HEK293T (cell line): ENCODE measurements around the gene FAM120B.
"Not testable (repeated sequence)": the region's sequence is repeated elsewhere in the genome, so short reads cannot be mapped to it uniquely, and the experiment has no call there.

Source experiments
- ARNT ChIP-seq: fragments of 450-650 bp; IDR thresholded peaks from 2 replicates; pipeline ENCODE4 v1.6.1; 2017; ENCODE audit warnings: mild to moderate bottlenecking
- CTBP1 ChIP-seq: fragments of 450-650 bp; IDR thresholded peaks from 2 replicates; pipeline ENCODE4 v1.6.1; 2016; ENCODE audit warnings: borderline replicate concordance
- ELF4 ChIP-seq: fragments of 450-650 bp; IDR thresholded peaks from 2 replicates; pipeline ENCODE4 v1.6.1; 2017; ENCODE audit warnings: antibody characterized with exemption
- FOXA1 ChIP-seq: fragments of 450-650 bp; IDR thresholded peaks from 2 replicates; pipeline ENCODE4 v1.6.1; 2016; ENCODE audit warnings: mild to moderate bottlenecking
- FOXK2 ChIP-seq: fragments of 450-650 bp; IDR thresholded peaks from 2 replicates; pipeline ENCODE4 v1.6.1; 2016; ENCODE audit warnings: mild to moderate bottlenecking
- L3MBTL2 ChIP-seq: fragments of 450-650 bp; conservative IDR thresholded peaks from 2 replicates; pipeline ENCODE4 v1.6.1; 2016; ENCODE audit warnings: mild to moderate bottlenecking
- NFRKB ChIP-seq: fragments of 450-650 bp; IDR thresholded peaks from 2 replicates; pipeline ENCODE4 v1.6.1; 2016; ENCODE audit warnings: mild to moderate bottlenecking, moderate library complexity
- PKNOX1 ChIP-seq: fragments of 450-650 bp; IDR thresholded peaks from 2 replicates; pipeline ENCODE4 v1.6.1; 2016
- SP1 ChIP-seq: fragments of 450-650 bp; IDR thresholded peaks from 2 replicates; pipeline ENCODE4 v1.6.1; 2017
- SUZ12 ChIP-seq: fragments of 450-650 bp; IDR thresholded peaks from 2 replicates; pipeline ENCODE4 v1.6.1; 2016; ENCODE audit warnings: mild to moderate bottlenecking
- TARDBP ChIP-seq: fragments of 450-650 bp; IDR thresholded peaks from 2 replicates; pipeline ENCODE4 v1.6.1; 2016
- ZNF384 ChIP-seq: fragments of 450-650 bp; IDR thresholded peaks from 2 replicates; pipeline ENCODE4 v1.6.1; 2016

DNA sequence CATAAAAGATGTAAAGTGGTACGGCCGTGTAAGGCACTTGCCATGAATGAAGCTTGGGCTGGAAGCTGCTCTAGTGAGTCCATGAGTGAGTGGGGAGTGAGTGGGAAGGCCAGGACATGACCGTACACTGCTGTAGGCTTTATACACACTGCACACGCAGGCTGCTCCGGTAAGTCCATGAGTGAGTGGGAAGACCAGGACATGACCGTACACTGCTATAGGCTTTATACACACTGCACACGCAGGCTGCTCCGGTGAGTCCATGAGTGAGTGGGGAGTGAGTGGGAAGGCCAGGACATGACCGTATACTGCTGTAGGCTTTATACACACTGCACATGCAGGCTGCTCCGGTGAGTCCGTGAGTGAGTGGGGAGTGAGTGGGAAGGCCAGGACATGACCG lies 41.9 kb upstream of the FAM120B start:
- TF ChIP-seq FOXK2, ARNT, L3MBTL2, ZNF384, SP1, NFRKB, FOXA1, TARDBP, SUZ12, CTBP1, ELF4, PKNOX1: not testable (repeated sequence)
